ENCODE results near the gene CCBE1. TPM values are rescaled to one million over a fixed set of nuclear protein-coding genes. Genes with fewer than 3 reads are reported as not detected.

Gene CCBE1
- polyA plus RNA-seq, 1 of the 3 experiments (the other 2 are of a cell fraction) = 5.0 TPM

- no peaks in the 10 kb centered on the region for H3K9me2 ChIP-seq
- H3K4me1 ChIP-seq (ENCODE audit: control insufficient read depth in 1 of 2, insufficient read depth in 2 of 2, low read depth in 1 of 2, low read length in 1 of 2) = no peaks in the 10 kb centered on the region; a peak in 2 of 4 replicates
- H3K9ac ChIP-seq = no peak overlapping the region
- CTCF ChIA-PET = interaction anchor here (1.3 to 1.6 kb wide), 2 partner anchors 20 to 133 kb away, joined by 5 to 10 read pairs; no protein-coding TSS in a partner anchor
- WGBS (ENCODE audit: low lambda C conversion rate) = 75% methylated on average over 7 of the region's 7 CpGs
- peaks cover 6% of the 10 kb centered on the region; the same call in 1 of the 2 replicates for H3K27me3 ChIP-seq (ENCODE audit: insufficient read depth)
- no peak for DNase-seq
- H2AFZ ChIP-seq (ENCODE audit: low read depth) = no peak overlapping the region
- no peaks in the 10 kb centered on the region for H3F3A ChIP-seq (replicated peaks; ENCODE audit: insufficient read depth)
- no peak overlapping the region for H3K4me3 ChIP-seq (ENCODE audit: low read depth in 2 of 2, low read length in 1 of 2)
- H3K27ac ChIP-seq (ENCODE audit: low read depth in 2 of 2, low read length in 1 of 2) = no peak overlapping the region
- H3K9me3 ChIP-seq = no peaks in the 10 kb centered on the region
- H3K4me2 ChIP-seq = no peak overlapping the region
- H3K79me2 ChIP-seq (ENCODE audit: insufficient read depth) = no peaks in the 10 kb centered on the region
- H3K36me3 ChIP-seq (replicated peaks in 1 of 2; ENCODE audit: control insufficient read depth in 1 of 2, insufficient read depth in 2 of 2, low read length in 1 of 2) = no peaks in the 10 kb centered on the region
- TF ChIP-seq, protein P1, sequence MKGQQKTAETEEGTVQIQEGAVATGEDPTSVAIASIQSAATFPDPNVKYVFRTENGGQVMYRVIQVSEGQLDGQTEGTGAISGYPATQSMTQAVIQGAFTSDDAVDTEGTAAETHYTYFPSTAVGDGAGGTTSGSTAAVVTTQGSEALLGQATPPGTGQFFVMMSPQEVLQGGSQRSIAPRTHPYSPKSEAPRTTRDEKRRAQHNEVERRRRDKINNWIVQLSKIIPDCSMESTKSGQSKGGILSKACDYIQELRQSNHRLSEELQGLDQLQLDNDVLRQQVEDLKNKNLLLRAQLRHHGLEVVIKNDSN (IDR thresholded peaks at IDR 0.05; ENCODE audit: borderline replicate concordance, low read depth) = no peak
- TF ChIP-seq EZH2phosphoT487 (IDR thresholded peaks at IDR 0.05; ENCODE audit: borderline replicate concordance, low read depth) (no peak), SIN3A (IDR thresholded peaks at IDR 0.05; ENCODE audit: borderline replicate concordance, low read depth, low read length) (no peak), REST (IDR thresholded peaks at IDR 0.05; ENCODE audit: low read depth, low read length) (no peak), RAD21 (IDR thresholded peaks at IDR 0.05; ENCODE audit: low read length) (no peak), EP300 (IDR thresholded peaks at IDR 0.05; ENCODE audit: borderline replicate concordance in 1 of 2, low read depth in 1 of 2, low read length in 1 of 2) (no peak), FOXJ3 (CRISPR knock-in tag; IDR thresholded peaks at IDR 0.05) (no peak), TCF12 (IDR thresholded peaks at IDR 0.05) (no peak), NRF1 (IDR thresholded peaks at IDR 0.05; ENCODE audit: low read depth, low read length) (no peak), ELF1 (IDR thresholded peaks at IDR 0.05) (no peak), IRF3 (IDR thresholded peaks at IDR 0.05; ENCODE audit: low read depth, low read length) (no peak), GABPA (IDR thresholded peaks at IDR 0.05; ENCODE audit: low read depth) (no peak), GATA2 (CRISPR knock-in tag; IDR thresholded peaks at IDR 0.05) (no peak), RXRA (IDR thresholded peaks at IDR 0.05; ENCODE audit: borderline replicate concordance, low read depth) (no peak), TAF1 (IDR thresholded peaks at IDR 0.05; ENCODE audit: borderline replicate concordance, low read depth, low read length) (no peak), PBX3 (IDR thresholded peaks at IDR 0.05) (no peak)
- TF ChIP-seq, protein P2, sequence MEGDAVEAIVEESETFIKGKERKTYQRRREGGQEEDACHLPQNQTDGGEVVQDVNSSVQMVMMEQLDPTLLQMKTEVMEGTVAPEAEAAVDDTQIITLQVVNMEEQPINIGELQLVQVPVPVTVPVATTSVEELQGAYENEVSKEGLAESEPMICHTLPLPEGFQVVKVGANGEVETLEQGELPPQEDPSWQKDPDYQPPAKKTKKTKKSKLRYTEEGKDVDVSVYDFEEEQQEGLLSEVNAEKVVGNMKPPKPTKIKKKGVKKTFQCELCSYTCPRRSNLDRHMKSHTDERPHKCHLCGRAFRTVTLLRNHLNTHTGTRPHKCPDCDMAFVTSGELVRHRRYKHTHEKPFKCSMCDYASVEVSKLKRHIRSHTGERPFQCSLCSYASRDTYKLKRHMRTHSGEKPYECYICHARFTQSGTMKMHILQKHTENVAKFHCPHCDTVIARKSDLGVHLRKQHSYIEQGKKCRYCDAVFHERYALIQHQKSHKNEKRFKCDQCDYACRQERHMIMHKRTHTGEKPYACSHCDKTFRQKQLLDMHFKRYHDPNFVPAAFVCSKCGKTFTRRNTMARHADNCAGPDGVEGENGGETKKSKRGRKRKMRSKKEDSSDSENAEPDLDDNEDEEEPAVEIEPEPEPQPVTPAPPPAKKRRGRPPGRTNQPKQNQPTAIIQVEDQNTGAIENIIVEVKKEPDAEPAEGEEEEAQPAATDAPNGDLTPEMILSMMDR (IDR thresholded peaks at IDR 0.05) = no peak
- TF ChIP-seq, protein P3, sequence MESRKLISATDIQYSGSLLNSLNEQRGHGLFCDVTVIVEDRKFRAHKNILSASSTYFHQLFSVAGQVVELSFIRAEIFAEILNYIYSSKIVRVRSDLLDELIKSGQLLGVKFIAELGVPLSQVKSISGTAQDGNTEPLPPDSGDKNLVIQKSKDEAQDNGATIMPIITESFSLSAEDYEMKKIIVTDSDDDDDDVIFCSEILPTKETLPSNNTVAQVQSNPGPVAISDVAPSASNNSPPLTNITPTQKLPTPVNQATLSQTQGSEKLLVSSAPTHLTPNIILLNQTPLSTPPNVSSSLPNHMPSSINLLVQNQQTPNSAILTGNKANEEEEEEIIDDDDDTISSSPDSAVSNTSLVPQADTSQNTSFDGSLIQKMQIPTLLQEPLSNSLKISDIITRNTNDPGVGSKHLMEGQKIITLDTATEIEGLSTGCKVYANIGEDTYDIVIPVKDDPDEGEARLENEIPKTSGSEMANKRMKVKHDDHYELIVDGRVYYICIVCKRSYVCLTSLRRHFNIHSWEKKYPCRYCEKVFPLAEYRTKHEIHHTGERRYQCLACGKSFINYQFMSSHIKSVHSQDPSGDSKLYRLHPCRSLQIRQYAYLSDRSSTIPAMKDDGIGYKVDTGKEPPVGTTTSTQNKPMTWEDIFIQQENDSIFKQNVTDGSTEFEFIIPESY (IDR thresholded peaks at IDR 0.05; ENCODE audit: borderline replicate concordance, low read depth) = no peak
- POLR2A ChIA-PET = no interaction called here
- H4K20me1 ChIP-seq (ENCODE audit: insufficient read depth) = no peaks in the 10 kb centered on the region
These were observed 314.8 kb downstream of the CCBE1 start for GRCh38 chr18:59382383-59382782.
